Liver (tissue), 3 donors: ENCODE results near the gene MSI2.

Source experiments
- CTCF ChIP-seq: fragments of 150-350 bp; IDR thresholded peaks from 2 replicates; pipeline ENCODE4 v1.5.1; 2017; ENCODE audit warnings: improper control_type of control experiment, low read depth, low read length; ENCODE audit not compliant: missing input control
- EGR1 ChIP-seq, 2 donors: IDR thresholded peaks; 2 replicates each; pipeline ENCODE4 v1.6.1; 2016 to 2018; ENCODE audit warnings: antibody characterized with exemption in 2 of 2, low read depth in 2 of 2
- FOXA1 ChIP-seq: IDR thresholded peaks from 2 replicates; pipeline ENCODE4 v1.6.1; 2016; ENCODE audit warnings: antibody characterized with exemption
- GABPA ChIP-seq, 2 donors: IDR thresholded peaks in 1 of 2; conservative IDR thresholded peaks in 1 of 2; 2 replicates each; pipeline ENCODE4 v1.6.1; 2016; ENCODE audit warnings: antibody characterized with exemption in 2 of 2, mild to moderate bottlenecking in 1 of 2, moderate library complexity in 1 of 2
- JUND ChIP-seq, 2 donors: IDR thresholded peaks; 2 replicates each; pipeline ENCODE4 v1.6.1; 2016; ENCODE audit warnings: antibody characterized with exemption in 2 of 2
- MAX ChIP-seq: IDR thresholded peaks from 2 replicates; pipeline ENCODE4 v1.6.1; 2016; ENCODE audit warnings: antibody characterized with exemption
- RAD21 ChIP-seq, 2 donors: IDR thresholded peaks; 2 replicates each; pipeline ENCODE4 v1.6.1; 2016; ENCODE audit warnings: antibody characterized with exemption in 2 of 2, mild to moderate bottlenecking in 2 of 2
- RXRA ChIP-seq, 2 donors: IDR thresholded peaks; 2 replicates each; pipeline ENCODE4 v1.6.1; 2017 to 2018; ENCODE audit warnings: antibody characterized with exemption in 2 of 2, mild to moderate bottlenecking in 1 of 2
- YY1 ChIP-seq: IDR thresholded peaks from 2 replicates; pipeline ENCODE4 v1.6.1; 2016; ENCODE audit warnings: antibody characterized with exemption, mild to moderate bottlenecking
- TF ChIP-seq, protein P1 (sequence below): IDR thresholded peaks from 2 replicates; pipeline ENCODE4 v1.6.1; 2016; ENCODE audit warnings: antibody characterized with exemption, mild to moderate bottlenecking
- donor health status: healthy.
- donor health status: healthy.

DNA sequence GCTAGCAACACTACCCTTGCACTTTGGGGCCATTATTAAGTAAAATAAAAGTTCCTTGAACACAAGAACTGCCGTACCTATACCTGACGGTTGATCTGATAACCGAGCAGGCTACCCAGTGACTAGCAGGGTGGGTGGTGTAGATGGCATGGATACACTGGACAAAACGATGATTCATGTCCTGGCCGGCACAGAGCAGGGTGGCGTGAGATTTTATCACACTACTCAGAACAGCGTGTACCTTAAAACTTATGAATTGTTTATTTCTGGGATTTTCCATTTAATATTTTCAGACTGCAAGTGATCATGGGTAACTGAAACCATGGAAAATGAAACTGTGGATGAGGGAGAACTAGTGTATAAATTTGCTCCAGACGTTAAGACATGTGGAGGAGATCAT is 41.0 kb upstream of the MSI2 start:
- no peak for TF ChIP-seq EGR1 (IDR thresholded peaks at IDR 0.05; ENCODE audit: low read depth in 2 of 2)
- TF ChIP-seq, protein P1, sequence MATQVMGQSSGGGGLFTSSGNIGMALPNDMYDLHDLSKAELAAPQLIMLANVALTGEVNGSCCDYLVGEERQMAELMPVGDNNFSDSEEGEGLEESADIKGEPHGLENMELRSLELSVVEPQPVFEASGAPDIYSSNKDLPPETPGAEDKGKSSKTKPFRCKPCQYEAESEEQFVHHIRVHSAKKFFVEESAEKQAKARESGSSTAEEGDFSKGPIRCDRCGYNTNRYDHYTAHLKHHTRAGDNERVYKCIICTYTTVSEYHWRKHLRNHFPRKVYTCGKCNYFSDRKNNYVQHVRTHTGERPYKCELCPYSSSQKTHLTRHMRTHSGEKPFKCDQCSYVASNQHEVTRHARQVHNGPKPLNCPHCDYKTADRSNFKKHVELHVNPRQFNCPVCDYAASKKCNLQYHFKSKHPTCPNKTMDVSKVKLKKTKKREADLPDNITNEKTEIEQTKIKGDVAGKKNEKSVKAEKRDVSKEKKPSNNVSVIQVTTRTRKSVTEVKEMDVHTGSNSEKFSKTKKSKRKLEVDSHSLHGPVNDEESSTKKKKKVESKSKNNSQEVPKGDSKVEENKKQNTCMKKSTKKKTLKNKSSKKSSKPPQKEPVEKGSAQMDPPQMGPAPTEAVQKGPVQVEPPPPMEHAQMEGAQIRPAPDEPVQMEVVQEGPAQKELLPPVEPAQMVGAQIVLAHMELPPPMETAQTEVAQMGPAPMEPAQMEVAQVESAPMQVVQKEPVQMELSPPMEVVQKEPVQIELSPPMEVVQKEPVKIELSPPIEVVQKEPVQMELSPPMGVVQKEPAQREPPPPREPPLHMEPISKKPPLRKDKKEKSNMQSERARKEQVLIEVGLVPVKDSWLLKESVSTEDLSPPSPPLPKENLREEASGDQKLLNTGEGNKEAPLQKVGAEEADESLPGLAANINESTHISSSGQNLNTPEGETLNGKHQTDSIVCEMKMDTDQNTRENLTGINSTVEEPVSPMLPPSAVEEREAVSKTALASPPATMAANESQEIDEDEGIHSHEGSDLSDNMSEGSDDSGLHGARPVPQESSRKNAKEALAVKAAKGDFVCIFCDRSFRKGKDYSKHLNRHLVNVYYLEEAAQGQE, result no peak
- no peak for TF ChIP-seq FOXA1
- no peak for TF ChIP-seq CTCF
- TF ChIP-seq JUND (IDR thresholded peaks at IDR 0.05), result no peak
- TF ChIP-seq RAD21 (IDR thresholded peaks at IDR 0.05), result no peak
- TF ChIP-seq MAX, result no peak
- no peak for TF ChIP-seq GABPA (IDR thresholded peaks at IDR 0.05 in 1 of 2, conservative IDR thresholded peaks at IDR 0.05 in 1 of 2)
- TF ChIP-seq RXRA (IDR thresholded peaks at IDR 0.05), result no peak
- TF ChIP-seq YY1, result no peak
